Measurements from ENCODE around the gene CBLB.

DNA sequence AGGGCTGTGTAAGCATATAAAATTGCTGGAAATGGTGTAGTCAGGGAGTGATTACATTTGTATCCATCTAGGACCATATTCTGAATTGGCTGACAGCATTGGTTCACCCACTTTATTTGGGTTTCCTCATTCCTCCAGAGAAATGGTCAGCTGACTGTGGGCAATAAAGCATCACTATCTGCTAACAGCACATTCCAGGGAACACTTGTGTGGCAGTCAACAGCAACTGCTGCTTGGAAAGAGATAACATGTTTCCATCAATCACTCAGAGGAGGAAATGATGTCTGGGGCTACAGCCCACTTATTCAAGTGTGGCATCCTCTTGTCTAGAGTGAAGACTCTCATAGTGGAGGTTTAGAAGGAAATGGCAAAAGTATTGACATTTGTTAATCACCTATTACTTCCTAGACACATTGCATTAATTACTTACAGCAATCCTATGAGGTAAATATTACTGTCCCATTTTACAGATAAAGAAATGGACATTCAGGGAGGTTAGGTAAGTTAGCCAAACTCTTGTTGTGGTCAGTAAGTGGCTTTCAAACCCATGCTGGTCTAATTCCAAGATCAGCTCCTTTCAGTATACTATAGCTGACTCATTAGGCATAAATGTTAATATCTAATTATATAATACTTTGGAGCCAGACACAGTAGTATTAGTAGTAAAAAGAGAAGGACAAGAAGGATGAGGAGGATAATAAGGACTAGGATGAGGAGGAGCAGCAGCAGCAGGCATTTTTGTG is 254.4 kb downstream of the CBLB start:
- no peak for TF ChIP-seq POLR2AphosphoS5 (IDR thresholded peaks at IDR 0.05; ENCODE audit: low read depth, low read length)
- TF ChIP-seq SIN3A (IDR thresholded peaks at IDR 0.05; ENCODE audit: borderline replicate concordance, insufficient read depth, low read length) = no peak
- no peak for TF ChIP-seq REST (IDR thresholded peaks at IDR 0.05; ENCODE audit: insufficient read depth in 1 of 2, low read depth in 2 of 2, low read length in 2 of 2)
- no peak for TF ChIP-seq TAF1 (IDR thresholded peaks at IDR 0.05; ENCODE audit: borderline replicate concordance, insufficient read depth, low read length)
